B cell (primary cell): ENCODE data around the gene PDZRN3. TPM values are rescaled to one million over a fixed set of nuclear protein-coding genes. Genes with fewer than 3 reads are reported as not detected.

Source experiments
- ATAC-seq: fragments of 200-7000 bp; cut with Tn5 transposase; one replicate; pipeline ENCODE4 v1.10.0; 2021; ENCODE audit warnings: low read depth, mild to moderate bottlenecking, moderate number of reproducible peaks, moderate library complexity
- CTCF ChIA-PET: fragments of 350-600 bp; sonication (Branson Sonifier 250); formaldehyde crosslinking; loops from one replicate; lab custom pipeline; 2021; ENCODE audit warnings: antibody characterized with exemption, inconsistent platforms; lab: Charles Lee
- POLR2A ChIA-PET: fragments of 350-600 bp; sonication (Branson Sonifier 250); formaldehyde crosslinking; loops from one replicate; lab custom pipeline; 2021; ENCODE audit warnings: antibody characterized with exemption; lab: Charles Lee
- DNase-seq: peaks from one replicate; pipeline ENCODE4 v3.0.0; 2013
- H2AFZ ChIP-seq: 2 replicates; pipeline ENCODE4 v1.6.1; 2012; ENCODE audit warnings: mild to moderate bottlenecking, low read depth, low read length; ENCODE audit not compliant: insufficient read depth, poor library complexity, severe bottlenecking
- H3K27ac ChIP-seq, 2 donors: 1 replicate in 1 of 2; 2 replicates in 1 of 2; pipeline ENCODE4 v1.5.1; 2012 to 2013; ENCODE audit warnings: low read length in 2 of 2, mild to moderate bottlenecking in 2 of 2, moderate library complexity in 1 of 2
- H3K27me3 ChIP-seq, 4 experiments: fragments of 200-600 bp in 1 of 4; sonication (generic) in 1 of 4; replicated peaks in 1 of 4; 1 replicate in 2 of 4; 2 replicates in 2 of 4; pipeline versions ENCODE4 v1.6.1 to v1.7.0; 2013 to 2016; ENCODE audit warnings: low read length in 3 of 4, mild to moderate bottlenecking in 2 of 4, mixed read lengths in 1 of 4, moderate library complexity in 1 of 4; ENCODE audit not compliant: insufficient read depth in 4 of 4, control insufficient read depth in 3 of 4; ENCODE audit errors: control extremely low read depth in 1 of 4
- H3K36me3 ChIP-seq, 2 experiments: replicated peaks in 1 of 2; 1 replicate in 1 of 2; 2 replicates in 1 of 2; pipeline versions ENCODE4 v1.6.1 to v1.7.1; 2013; ENCODE audit warnings: low read length in 1 of 2; ENCODE audit not compliant: insufficient read depth in 2 of 2, control insufficient read depth in 1 of 2; ENCODE audit errors: control extremely low read depth in 1 of 2, extremely low read depth in 1 of 2
- H3K4me1 ChIP-seq, 2 donors: fragments of 200-600 bp in 1 of 2; sonication (generic) in 1 of 2; 1 replicate in 1 of 2; 2 replicates in 1 of 2; pipeline versions ENCODE4 v1.5.1 to v1.6.1; 2013 to 2017; ENCODE audit warnings: low read length in 2 of 2; ENCODE audit not compliant: control insufficient read depth in 2 of 2, insufficient read depth in 2 of 2
- H3K4me2 ChIP-seq: replicated peaks from 2 replicates; pipeline ENCODE3; 2012; ENCODE audit warnings: mild to moderate bottlenecking, low read depth, low read length; ENCODE audit not compliant: poor library complexity, severe bottlenecking
- H3K4me3 ChIP-seq, 5 experiments: fragments of 200-600 bp in 1 of 5; sonication (generic) in 1 of 5; 1 replicate in 3 of 5; 2 replicates in 2 of 5; pipeline versions ENCODE4 v1.5.1 to v1.7.0; 2011 to 2016; ENCODE audit warnings: low read length in 4 of 5, mild to moderate bottlenecking in 4 of 5, low read depth in 2 of 5, control low read depth in 1 of 5, moderate library complexity in 1 of 5; ENCODE audit not compliant: insufficient read depth in 1 of 5; ENCODE audit errors: control extremely low read depth in 1 of 5, extremely low read depth in 1 of 5
- H3K79me2 ChIP-seq: fragments of 200-600 bp; sonication (generic); one replicate; pipeline ENCODE4 v1.6.0; 2016; ENCODE audit warnings: low read length; ENCODE audit not compliant: control insufficient read depth, insufficient read depth
- H3K9ac ChIP-seq: fragments of 200-600 bp; sonication (generic); 2 replicates; pipeline ENCODE4 v1.6.1; 2017; ENCODE audit warnings: mild to moderate bottlenecking, low read length, moderate library complexity
- H3K9me3 ChIP-seq, 3 donors: one replicate each; pipeline versions ENCODE4 v1.6.1 to v1.7.1; 2013; ENCODE audit warnings: low read length in 2 of 3; ENCODE audit not compliant: control insufficient read depth in 2 of 3, insufficient read depth in 1 of 3; ENCODE audit errors: control extremely low read depth in 1 of 3
- H4K20me1 ChIP-seq: 2 replicates; pipeline ENCODE4 v1.6.0; 2012; ENCODE audit warnings: mild to moderate bottlenecking, low read length; ENCODE audit not compliant: insufficient read depth, control insufficient read depth, poor library complexity, severe bottlenecking
- H3K27ac Mint-ChIP-seq: one replicate; pipeline ENCODE4 v1.8.0; 2021; ENCODE audit warnings: mixed read lengths
- H3K27me3 Mint-ChIP-seq: one replicate; pipeline ENCODE4 v1.8.0; 2021; ENCODE audit warnings: mixed read lengths
- H3K4me1 Mint-ChIP-seq: one replicate; pipeline ENCODE4 v1.8.0; 2021; ENCODE audit warnings: mixed read lengths
- H3K4me3 Mint-ChIP-seq: one replicate; pipeline ENCODE4 v1.8.0; 2021; ENCODE audit warnings: mixed read lengths
- H3K9me3 Mint-ChIP-seq: one replicate; pipeline ENCODE4 v1.8.0; 2022; ENCODE audit warnings: mixed read lengths; ENCODE audit not compliant: insufficient read depth
- CTCF ChIP-seq: fragments of 200-600 bp; IDR thresholded peaks from one replicate; pipeline ENCODE4 v1.8.0; 2022; ENCODE audit warnings: antibody characterized with exemption, mild to moderate bottlenecking
- EZH2 ChIP-seq: IDR thresholded peaks from 2 replicates; pipeline ENCODE4 v1.6.1; 2012; ENCODE audit warnings: borderline replicate concordance, low read depth, mild to moderate bottlenecking, moderate library complexity, low read length; ENCODE audit not compliant: insufficient read depth, poor library complexity, severe bottlenecking
- WGBS: methylation state at CpG from one replicate; pipeline ENCODE4 v1.1.5; 2013; ENCODE audit warnings: missing lambda C conversion rate; ENCODE audit not compliant: insufficient coverage; 5-methylcytosine and 5-hydroxymethylcytosine counted together
- intact Hi-C: fragments of 100-400 bp; cut with micrococcal nuclease; formaldehyde crosslinking; loops from one replicate; pipeline ENCODE4 v1.10.0; 2022
- polyA plus RNA-seq: library from polyadenylated mRNA; depleted of rRNA; stranded (reverse); fragments of >200 nt; gene quantifications from 2 replicates; pipeline ENCODE4 v1.2.3, GENCODE V29; 2012
- total RNA-seq, 2 donors: library from RNA; stranded (reverse); fragments of 120-200 nt in 1 of 2; gene quantifications; 1 replicate in 1 of 2; 2 replicates in 1 of 2; pipeline versions ENCODE4 v1.2.3 to v1.2.4, GENCODE V29; 2013 to 2022

The PDZRN3 gene
- total and polyA plus RNA-seq, 2 donors (not counting 1 experiment from before 2014, with no cell fraction given) = not detected

- CTCF ChIA-PET = no interaction called here
- DNase-seq (no peak), ATAC-seq (no peak)
- Histone ChIP-seq H3K4me2 (no peak overlapping the region), H2AFZ (no peak overlapping the region), H3K79me2 (no peaks in the 10 kb centered on the region), H3K36me3 (no peaks in the 10 kb centered on the region), H4K20me1 (no peaks in the 10 kb centered on the region), H3K4me3 (no peak overlapping the region), H3K27ac (no peak overlapping the region), H3K9ac (no peak overlapping the region), H3K9me3 (no peaks in the 10 kb centered on the region), H3K4me1 (no peaks in the 10 kb centered on the region), H3K27me3 (peaks cover 0 to 4% (median 1%) of the 10 kb centered on the region in 4 experiments)
- TF ChIP-seq EZH2 (no peak), CTCF (no peak)
- POLR2A ChIA-PET = no interaction called here
- H3K4me1 Mint-ChIP-seq = no peaks in the 10 kb centered on the region
- H3K4me3 Mint-ChIP-seq = no peak overlapping the region
- peaks cover 20% of the 10 kb centered on the region for H3K27me3 Mint-ChIP-seq
- WGBS = 90% methylated on average over 2 of the region's 2 CpGs
- no peaks in the 10 kb centered on the region for H3K9me3 Mint-ChIP-seq
- intact Hi-C loops = no loop called here
- no peak overlapping the region for H3K27ac Mint-ChIP-seq
Measured at GRCh38 chr3:73575519-73575918, 49.2 kb downstream of the PDZRN3 start.

- H4K20me1 ChIP-seq = no peaks in the 10 kb centered on the region
- intact Hi-C loops = no loop called here
- Mint-ChIP-seq H3K27ac (no peak overlapping the region), H3K4me1 (no peaks in the 10 kb centered on the region), H3K27me3 (peaks cover 27% of the 10 kb centered on the region), H3K9me3 (no peaks in the 10 kb centered on the region), H3K4me3 (no peak overlapping the region)
- POLR2A ChIA-PET = no interaction called here
- H3K79me2 ChIP-seq = no peaks in the 10 kb centered on the region
- H3K4me3 ChIP-seq = no peak overlapping the region
- DNase-seq (no peak), ATAC-seq (no peak)
- WGBS = 83% methylated on average over 1 of the region's 2 CpGs
- no peak overlapping the region for H3K27ac ChIP-seq
- no peak overlapping the region for H3K4me2 ChIP-seq
- H3K36me3 ChIP-seq = no peaks in the 10 kb centered on the region
- CTCF ChIA-PET = no interaction called here
- H3K9me3 ChIP-seq = no peaks in the 10 kb centered on the region
- peaks cover 0 to 6% (median 2%) of the 10 kb centered on the region in 4 experiments for H3K27me3 ChIP-seq
- TF ChIP-seq EZH2 = no peak
- no peak for TF ChIP-seq CTCF
- H3K9ac ChIP-seq = no peak overlapping the region
- no peak overlapping the region for H2AFZ ChIP-seq
- no peaks in the 10 kb centered on the region for H3K4me1 ChIP-seq
Measured at GRCh38 chr3:73573204-73573603, 51.5 kb downstream of the PDZRN3 start.
